Measurements from ENCODE around the gene VAV2. TPM values are rescaled to one million over a fixed set of nuclear protein-coding genes. Genes with fewer than 3 reads are reported as not detected.

The VAV2 gene
- total and polyA plus RNA-seq, 9 of the 15 experiments (the other 6 are each of a cell fraction or from before 2014, with no cell fraction given), result 0.01 to 2.7 (median 1.0) TPM; not detected in 1

DNA sequence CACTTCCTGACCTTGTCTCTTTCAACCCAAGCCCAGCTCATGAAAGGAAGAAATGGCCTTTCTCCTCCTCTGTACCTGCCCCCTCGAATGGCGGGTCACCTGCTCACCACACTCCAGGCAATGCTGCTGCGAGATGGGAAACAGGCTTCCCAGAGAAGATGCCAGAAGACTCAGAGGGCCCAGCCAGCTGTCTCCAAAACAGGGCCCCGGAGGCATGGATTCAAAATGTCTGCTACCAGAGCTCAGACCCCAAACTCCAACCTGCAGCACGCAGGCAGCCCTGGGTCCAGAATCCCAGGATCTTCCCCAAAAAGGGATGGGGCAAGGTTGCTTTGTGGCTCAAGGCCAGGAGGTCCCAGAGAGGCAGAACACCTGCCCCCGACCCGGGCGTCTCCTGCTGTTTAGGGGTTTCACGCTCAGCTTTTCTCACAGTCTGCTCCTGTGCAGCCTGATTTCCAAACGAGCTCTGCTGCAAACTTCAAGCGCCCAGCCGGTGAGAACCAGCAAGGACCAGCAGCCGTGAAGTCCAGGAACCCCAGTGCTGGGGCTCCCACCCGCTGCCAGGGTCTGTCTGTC, 42.5 kb downstream of the VAV2 start (continued):
- TF ChIP-seq FOXA1 (IDR thresholded peaks at IDR 0.05; ENCODE audit: borderline replicate concordance) (no peak), SREBF2 (CRISPR knock-in tag; IDR thresholded peaks at IDR 0.05) (no peak), RNF2 (IDR thresholded peaks at IDR 0.05) (no peak), CCNT2 (IDR thresholded peaks at IDR 0.05; ENCODE audit: borderline replicate concordance, extremely low read depth, insufficient read length, low read depth, low read length) (no peak), NR4A1 (CRISPR knock-in tag; IDR thresholded peaks at IDR 0.05) (no peak), NR4A1 (tag; IDR thresholded peaks at IDR 0.05) (no peak), ETV5 (CRISPR knock-in tag; IDR thresholded peaks at IDR 0.05; ENCODE audit: low read depth) (no peak), KLF10 (CRISPR knock-in tag; IDR thresholded peaks at IDR 0.05) (no peak), ZNF707 (CRISPR knock-in tag; conservative IDR thresholded peaks at IDR 0.05) (no peak), POLR2A (conservative IDR thresholded peaks at IDR 0.05) (no peak), JUND (IDR thresholded peaks at IDR 0.05; ENCODE audit: borderline replicate concordance, low read depth, low read length) (no peak), JUND (tag; IDR thresholded peaks at IDR 0.05; ENCODE audit: borderline replicate concordance, low read depth, low read length) (no peak), EP300 (IDR thresholded peaks at IDR 0.05; ENCODE audit: low read length) (no peak)
- TF ChIP-seq, protein P1, sequence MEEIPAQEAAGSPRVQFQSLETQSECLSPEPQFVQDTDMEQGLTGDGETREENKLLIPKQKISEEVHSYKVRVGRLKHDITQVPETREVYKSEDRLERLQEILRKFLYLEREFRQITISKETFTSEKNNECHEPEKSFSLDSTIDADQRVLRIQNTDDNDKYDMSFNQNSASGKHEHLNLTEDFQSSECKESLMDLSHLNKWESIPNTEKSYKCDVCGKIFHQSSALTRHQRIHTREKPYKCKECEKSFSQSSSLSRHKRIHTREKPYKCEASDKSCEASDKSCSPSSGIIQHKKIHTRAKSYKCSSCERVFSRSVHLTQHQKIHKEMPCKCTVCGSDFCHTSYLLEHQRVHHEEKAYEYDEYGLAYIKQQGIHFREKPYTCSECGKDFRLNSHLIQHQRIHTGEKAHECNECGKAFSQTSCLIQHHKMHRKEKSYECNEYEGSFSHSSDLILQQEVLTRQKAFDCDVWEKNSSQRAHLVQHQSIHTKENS (CRISPR knock-in tag; IDR thresholded peaks at IDR 0.05), result no peak
- TF ChIP-seq, protein P2, sequence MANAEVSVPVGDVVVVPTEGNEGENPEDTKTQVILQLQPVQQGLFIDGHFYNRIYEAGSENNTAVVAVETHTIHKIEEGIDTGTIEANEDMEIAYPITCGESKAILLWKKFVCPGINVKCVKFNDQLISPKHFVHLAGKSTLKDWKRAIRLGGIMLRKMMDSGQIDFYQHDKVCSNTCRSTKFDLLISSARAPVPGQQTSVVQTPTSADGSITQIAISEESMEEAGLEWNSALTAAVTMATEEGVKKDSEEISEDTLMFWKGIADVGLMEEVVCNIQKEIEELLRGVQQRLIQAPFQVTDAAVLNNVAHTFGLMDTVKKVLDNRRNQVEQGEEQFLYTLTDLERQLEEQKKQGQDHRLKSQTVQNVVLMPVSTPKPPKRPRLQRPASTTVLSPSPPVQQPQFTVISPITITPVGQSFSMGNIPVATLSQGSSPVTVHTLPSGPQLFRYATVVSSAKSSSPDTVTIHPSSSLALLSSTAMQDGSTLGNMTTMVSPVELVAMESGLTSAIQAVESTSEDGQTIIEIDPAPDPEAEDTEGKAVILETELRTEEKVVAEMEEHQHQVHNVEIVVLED (CRISPR knock-in tag; IDR thresholded peaks at IDR 0.05), result no peak
- TF ChIP-seq, protein P3, sequence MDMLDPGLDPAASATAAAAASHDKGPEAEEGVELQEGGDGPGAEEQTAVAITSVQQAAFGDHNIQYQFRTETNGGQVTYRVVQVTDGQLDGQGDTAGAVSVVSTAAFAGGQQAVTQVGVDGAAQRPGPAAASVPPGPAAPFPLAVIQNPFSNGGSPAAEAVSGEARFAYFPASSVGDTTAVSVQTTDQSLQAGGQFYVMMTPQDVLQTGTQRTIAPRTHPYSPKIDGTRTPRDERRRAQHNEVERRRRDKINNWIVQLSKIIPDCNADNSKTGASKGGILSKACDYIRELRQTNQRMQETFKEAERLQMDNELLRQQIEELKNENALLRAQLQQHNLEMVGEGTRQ (CRISPR knock-in tag; IDR thresholded peaks at IDR 0.05), result no peak

All from K562 (cell line).